RWPE2 (cell line): ENCODE measurements around the gene FHIT.

Experiments
- ATAC-seq: fragments of 200-7000 bp; cut with Tn5 transposase; 3 replicates; pipeline ENCODE4 v1.9.1; 2021; ENCODE audit warnings: low read depth
- DNase-seq: peaks from one replicate; pipeline ENCODE4 v3.0.0-alpha.2; 2020; ENCODE audit warnings: low spot score
- H3K27ac ChIP-seq: fragments of 450-650 bp; 2 replicates; pipeline ENCODE4 v1.5.1; 2017; ENCODE audit warnings: mild to moderate bottlenecking; ENCODE audit not compliant: poor library complexity, severe bottlenecking
- H3K27me3 ChIP-seq: fragments of 250-450 bp; sonication (Bioruptor Pico); 2 replicates; pipeline ENCODE4 v1.5.1; 2021; ENCODE audit warnings: mild to moderate bottlenecking, moderate library complexity; ENCODE audit not compliant: insufficient read depth, poor library complexity, severe bottlenecking
- H3K36me3 ChIP-seq: fragments of 250-450 bp; sonication (Bioruptor Pico); 2 replicates; pipeline ENCODE4 v1.5.1; 2020; ENCODE audit warnings: low read depth, mild to moderate bottlenecking, moderate library complexity
- H3K4me1 ChIP-seq: fragments of 250-450 bp; sonication (Bioruptor Pico); 2 replicates; pipeline ENCODE4 v1.5.1; 2021; ENCODE audit warnings: mild to moderate bottlenecking, moderate library complexity; ENCODE audit not compliant: insufficient read depth, poor library complexity, severe bottlenecking
- H3K4me3 ChIP-seq: fragments of 250-450 bp; sonication (Bioruptor Pico); 2 replicates; pipeline ENCODE4 v1.5.1; 2021; ENCODE audit warnings: mild to moderate bottlenecking, moderate library complexity; ENCODE audit not compliant: severe bottlenecking
- H3K9me3 ChIP-seq: fragments of 250-450 bp; sonication (Bioruptor Pico); 2 replicates; pipeline ENCODE4 v1.5.1; 2021; ENCODE audit warnings: mild to moderate bottlenecking, moderate library complexity; ENCODE audit not compliant: severe bottlenecking
- TF ChIP-seq, protein P1 (sequence below): fragments of 450-650 bp; IDR thresholded peaks from one replicate; pipeline ENCODE4 v1.5.1; 2017; ENCODE audit warnings: mild to moderate bottlenecking, moderate library complexity; ENCODE audit not compliant: poor library complexity, severe bottlenecking

Gene FHIT

DNA sequence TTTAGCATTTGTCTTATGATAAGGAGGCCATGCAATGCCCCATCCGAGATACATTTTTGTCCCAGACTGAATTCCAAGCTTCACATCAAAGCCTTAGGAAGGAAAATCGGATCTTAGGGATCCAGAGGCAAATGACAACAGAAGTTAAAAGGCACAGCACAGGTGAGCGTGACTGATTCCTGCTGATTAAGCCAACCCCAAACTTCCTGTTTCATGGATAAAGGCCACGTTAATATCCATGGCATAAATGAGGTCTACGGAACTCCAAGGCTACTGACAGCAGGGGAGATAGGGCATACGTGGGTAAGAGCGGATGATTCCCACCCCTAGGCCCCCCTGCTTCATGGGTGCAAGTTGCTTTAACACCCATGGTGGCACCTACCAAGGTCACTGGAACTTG lies 471.6 kb downstream of the FHIT start:
- Histone ChIP-seq H3K36me3 (no peaks in the 10 kb centered on the region), H3K27me3 (no peaks in the 10 kb centered on the region), H3K9me3 (peaks cover under 1% of the 10 kb centered on the region), H3K4me3 (no peak overlapping the region), H3K27ac (no peak overlapping the region), H3K4me1 (no peaks in the 10 kb centered on the region)
- TF ChIP-seq, protein P1, sequence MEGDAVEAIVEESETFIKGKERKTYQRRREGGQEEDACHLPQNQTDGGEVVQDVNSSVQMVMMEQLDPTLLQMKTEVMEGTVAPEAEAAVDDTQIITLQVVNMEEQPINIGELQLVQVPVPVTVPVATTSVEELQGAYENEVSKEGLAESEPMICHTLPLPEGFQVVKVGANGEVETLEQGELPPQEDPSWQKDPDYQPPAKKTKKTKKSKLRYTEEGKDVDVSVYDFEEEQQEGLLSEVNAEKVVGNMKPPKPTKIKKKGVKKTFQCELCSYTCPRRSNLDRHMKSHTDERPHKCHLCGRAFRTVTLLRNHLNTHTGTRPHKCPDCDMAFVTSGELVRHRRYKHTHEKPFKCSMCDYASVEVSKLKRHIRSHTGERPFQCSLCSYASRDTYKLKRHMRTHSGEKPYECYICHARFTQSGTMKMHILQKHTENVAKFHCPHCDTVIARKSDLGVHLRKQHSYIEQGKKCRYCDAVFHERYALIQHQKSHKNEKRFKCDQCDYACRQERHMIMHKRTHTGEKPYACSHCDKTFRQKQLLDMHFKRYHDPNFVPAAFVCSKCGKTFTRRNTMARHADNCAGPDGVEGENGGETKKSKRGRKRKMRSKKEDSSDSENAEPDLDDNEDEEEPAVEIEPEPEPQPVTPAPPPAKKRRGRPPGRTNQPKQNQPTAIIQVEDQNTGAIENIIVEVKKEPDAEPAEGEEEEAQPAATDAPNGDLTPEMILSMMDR: no peak
- DNase-seq: no peak
- no peak for ATAC-seq

DNA sequence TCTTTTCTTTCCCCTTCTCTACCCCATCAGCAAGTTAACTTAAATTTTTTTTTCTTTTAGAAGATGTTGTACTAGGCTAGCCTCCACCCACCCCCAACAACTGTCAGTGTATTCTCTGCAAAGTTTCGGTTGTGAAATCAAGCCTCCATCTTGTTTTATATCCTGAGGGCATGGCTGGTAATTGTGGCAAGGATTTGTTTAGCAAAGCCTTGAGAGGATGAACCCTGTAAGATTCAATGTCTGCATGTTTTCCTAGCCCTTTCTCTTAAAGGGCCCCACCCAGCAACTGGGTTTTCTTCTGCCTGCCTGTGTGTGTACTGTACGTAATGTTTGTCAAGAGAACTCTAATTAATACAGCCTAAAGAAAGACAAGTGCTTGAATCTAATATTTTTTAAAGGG lies 475.3 kb downstream of the FHIT start:
- no peak for DNase-seq
- Histone ChIP-seq H3K36me3 (no peaks in the 10 kb centered on the region), H3K27ac (no peak overlapping the region), H3K27me3 (no peaks in the 10 kb centered on the region), H3K4me1 (no peaks in the 10 kb centered on the region), H3K4me3 (no peak overlapping the region), H3K9me3 (peaks cover 2% of the 10 kb centered on the region)
- TF ChIP-seq, protein P1: no peak
- ATAC-seq: no peak

DNA sequence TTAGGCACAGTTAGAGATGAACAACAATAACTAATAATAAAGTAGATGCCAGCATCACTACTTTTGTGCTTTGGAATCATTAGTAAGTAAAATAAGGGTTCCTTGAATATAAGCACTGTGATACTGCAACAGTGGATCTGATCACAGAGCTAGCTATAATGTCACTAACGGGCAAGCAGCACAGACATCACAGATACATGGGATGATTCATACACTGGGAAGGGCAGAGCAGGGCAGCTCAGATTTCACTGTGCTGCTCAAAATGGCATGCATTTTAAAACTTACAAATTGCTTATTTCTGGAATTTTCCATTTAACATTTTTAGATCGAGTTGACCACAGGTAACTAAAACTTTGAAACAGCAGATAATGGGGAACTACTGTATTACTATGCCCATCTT lies 476.6 kb downstream of the FHIT start:
- peaks cover 2% of the 10 kb centered on the region for H3K9me3 ChIP-seq
- TF ChIP-seq, protein P1: no peak
- no peak overlapping the region for H3K4me3 ChIP-seq
- H3K36me3 ChIP-seq: no peaks in the 10 kb centered on the region
- no peak overlapping the region for H3K27ac ChIP-seq
- no peaks in the 10 kb centered on the region for H3K27me3 ChIP-seq
- H3K4me1 ChIP-seq: no peaks in the 10 kb centered on the region
- DNase-seq (no peak), ATAC-seq (no peak)

DNA sequence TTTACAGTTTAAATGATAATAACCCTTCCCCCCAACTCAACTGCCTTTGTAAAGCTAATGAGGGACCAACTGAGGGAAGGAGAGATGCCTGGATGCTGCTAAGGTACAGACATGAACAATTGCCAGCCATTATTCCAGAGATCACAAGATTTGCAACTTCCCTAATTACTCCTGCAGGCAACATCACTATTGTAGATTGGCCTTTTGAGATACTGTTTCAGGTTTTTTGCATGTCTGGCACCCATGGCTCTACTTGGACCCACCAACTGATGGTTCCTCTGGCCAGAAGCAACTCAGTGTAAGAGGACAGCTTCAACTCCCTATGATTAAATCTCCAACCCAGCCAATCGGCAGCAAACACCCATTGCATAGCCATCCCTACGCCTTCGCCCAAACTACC lies 478.7 kb downstream of the FHIT start:
- Histone ChIP-seq H3K27ac (no peak overlapping the region), H3K4me1 (no peaks in the 10 kb centered on the region), H3K9me3 (peaks cover 2% of the 10 kb centered on the region), H3K4me3 (no peak overlapping the region), H3K27me3 (no peaks in the 10 kb centered on the region), H3K36me3 (no peaks in the 10 kb centered on the region)
- TF ChIP-seq, protein P1: no peak
- no peak for DNase-seq
- ATAC-seq: no peak

DNA sequence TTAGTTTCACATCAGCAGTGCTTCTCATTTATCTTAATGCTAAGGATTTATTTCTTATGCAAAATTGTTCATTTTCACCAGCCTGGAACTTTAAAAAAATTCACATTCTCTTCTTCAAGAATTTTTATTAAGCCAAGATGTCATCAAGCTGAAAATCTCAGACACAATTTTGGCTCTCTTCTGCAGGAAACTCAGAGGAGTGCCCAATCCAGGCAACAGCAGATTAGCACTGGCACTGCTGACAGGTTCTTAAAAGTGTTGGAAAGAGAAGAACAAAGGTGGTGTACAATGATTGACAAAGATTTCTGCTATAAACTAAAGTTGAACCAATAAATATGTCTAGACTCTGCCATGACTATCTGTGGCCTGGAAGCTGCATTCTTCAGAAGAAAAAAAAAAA lies 479.5 kb downstream of the FHIT start:
- H3K4me1 ChIP-seq: no peaks in the 10 kb centered on the region
- peaks cover 2% of the 10 kb centered on the region for H3K9me3 ChIP-seq
- no peak overlapping the region for H3K27ac ChIP-seq
- ATAC-seq: no peak
- no peaks in the 10 kb centered on the region for H3K27me3 ChIP-seq
- no peaks in the 10 kb centered on the region for H3K36me3 ChIP-seq
- no peak for DNase-seq
- no peak overlapping the region for H3K4me3 ChIP-seq
- TF ChIP-seq, protein P1: no peak
